ENCODE measurements around the gene CENPX.

GRCh38 chr17:82033359-82034085, 10.8 kb upstream of the CENPX start:
- TF ChIP-seq, protein P1, sequence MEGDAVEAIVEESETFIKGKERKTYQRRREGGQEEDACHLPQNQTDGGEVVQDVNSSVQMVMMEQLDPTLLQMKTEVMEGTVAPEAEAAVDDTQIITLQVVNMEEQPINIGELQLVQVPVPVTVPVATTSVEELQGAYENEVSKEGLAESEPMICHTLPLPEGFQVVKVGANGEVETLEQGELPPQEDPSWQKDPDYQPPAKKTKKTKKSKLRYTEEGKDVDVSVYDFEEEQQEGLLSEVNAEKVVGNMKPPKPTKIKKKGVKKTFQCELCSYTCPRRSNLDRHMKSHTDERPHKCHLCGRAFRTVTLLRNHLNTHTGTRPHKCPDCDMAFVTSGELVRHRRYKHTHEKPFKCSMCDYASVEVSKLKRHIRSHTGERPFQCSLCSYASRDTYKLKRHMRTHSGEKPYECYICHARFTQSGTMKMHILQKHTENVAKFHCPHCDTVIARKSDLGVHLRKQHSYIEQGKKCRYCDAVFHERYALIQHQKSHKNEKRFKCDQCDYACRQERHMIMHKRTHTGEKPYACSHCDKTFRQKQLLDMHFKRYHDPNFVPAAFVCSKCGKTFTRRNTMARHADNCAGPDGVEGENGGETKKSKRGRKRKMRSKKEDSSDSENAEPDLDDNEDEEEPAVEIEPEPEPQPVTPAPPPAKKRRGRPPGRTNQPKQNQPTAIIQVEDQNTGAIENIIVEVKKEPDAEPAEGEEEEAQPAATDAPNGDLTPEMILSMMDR (IDR thresholded peaks at IDR 0.05): no peak
- no peak for TF ChIP-seq POLR2A (IDR thresholded peaks at IDR 0.05)

Measured in adrenal gland (tissue), 5 donors.